Lower leg skin (tissue), 3 donors: ENCODE measurements around the gene C4B.

Experiments used
- CTCF ChIP-seq, 3 donors: fragments of 450-650 bp; IDR thresholded peaks; one replicate each; pipeline ENCODE4 v1.5.1; 2016; ENCODE audit warnings: antibody characterized with exemption in 3 of 3, mild to moderate bottlenecking in 3 of 3, moderate library complexity in 2 of 3
- POLR2A ChIP-seq, 2 donors: fragments of 450-650 bp; IDR thresholded peaks; one replicate each; pipeline ENCODE4 v1.6.1; 2016 to 2017; ENCODE audit warnings: antibody characterized with exemption in 2 of 2, mild to moderate bottlenecking in 1 of 2, moderate library complexity in 1 of 2

DNA sequence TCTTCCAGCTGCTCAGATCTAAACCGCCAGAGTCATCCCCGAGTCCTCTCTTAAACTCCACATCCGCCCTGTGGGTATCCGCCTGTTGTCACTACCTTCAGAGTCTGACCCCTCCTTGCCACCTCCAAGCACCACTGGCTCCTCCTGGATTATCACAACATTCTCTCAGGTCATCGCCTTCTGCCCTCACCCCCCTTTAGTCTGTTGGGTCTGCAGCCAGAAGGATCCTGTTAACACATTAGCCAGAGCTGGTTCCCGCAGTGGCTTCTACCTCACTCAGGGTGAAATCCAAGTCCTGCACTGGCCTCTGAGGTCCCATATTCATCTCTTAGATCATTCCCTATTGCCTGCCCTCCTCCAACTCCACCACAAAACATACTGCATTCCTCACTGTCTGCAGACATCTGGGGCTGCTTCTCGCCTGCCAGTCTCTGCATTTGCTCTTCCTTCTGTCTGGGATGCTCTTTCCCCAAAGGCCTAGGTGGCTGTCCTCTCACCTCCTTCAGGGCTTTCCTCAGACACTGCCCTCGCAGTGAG is 60.5 kb downstream of the C4B start:
- TF ChIP-seq CTCF (IDR thresholded peaks at IDR 0.05) (no peak), POLR2A (IDR thresholded peaks at IDR 0.05) (no peak)
